ENCODE measurements around the gene CAMTA1.
A peak's percentile ranks its signal among the peaks of the same experiment; 100 is the strongest.
"Not testable (repeated sequence)": the region's sequence is repeated elsewhere in the genome, so short reads cannot be mapped to it uniquely, and the experiment has no call there.

The CAMTA1 gene

DNA sequence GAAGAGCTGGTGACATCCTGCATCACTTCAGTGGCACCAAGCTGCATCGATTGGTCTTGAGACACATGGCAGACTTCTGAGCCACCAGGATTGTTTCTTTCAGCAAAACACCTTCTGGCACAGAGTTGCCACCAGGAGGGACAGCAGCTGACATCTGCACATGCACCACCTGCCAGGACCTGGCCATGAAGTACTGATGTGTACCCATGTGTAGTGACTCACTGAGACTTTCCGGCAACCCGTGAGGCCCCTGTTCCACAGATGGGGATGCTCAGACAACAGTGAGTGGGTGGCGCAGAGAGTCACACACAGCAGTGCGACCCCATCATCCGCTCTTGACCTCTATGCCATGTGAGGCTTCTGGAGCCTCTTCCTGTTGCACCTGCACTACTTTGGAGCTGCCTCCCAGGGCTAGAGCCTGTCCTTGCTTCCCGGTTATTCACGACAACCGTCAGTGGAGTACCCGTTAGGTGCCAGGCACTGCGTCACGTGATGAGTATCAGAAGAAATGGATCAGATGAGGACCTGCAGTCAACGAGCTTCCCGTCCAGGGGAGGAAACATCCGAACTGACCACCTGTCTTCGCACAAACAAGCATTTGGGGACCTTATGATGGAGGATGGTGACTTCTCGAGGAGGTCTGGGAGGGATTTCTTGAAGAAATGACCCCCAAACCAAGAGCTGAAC, 905.4 kb downstream of the CAMTA1 start:
- no peak for DNase-seq (ENCODE audit: low read depth in 2 of 2)

DNA sequence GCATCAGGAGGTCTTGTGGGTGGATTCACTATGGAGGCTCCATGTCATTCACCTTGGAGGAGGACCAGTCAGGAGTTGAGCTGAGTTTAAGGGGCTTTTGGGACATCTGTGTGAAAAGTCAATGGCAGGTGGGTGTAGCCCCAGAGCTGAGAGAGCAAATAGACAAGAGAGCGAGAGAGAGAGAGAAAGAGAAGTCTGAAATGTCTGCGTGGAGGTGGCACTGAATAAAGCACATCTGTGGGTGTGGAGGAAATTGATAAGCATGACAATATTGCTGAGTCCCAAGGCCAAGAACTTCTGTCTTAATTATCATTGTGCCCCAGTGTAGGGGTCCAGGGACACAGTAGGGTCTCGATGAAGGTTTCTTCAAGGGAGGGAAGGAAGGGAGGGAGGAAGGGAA, 906.3 kb downstream of the CAMTA1 start:
- no peak for DNase-seq (ENCODE audit: low read depth in 2 of 2)

GRCh38 chr1:7692005-7692404, 906.8 kb downstream of the CAMTA1 start:
- no peak for DNase-seq (ENCODE audit: low read depth in 2 of 2)

- DNase-seq (ENCODE audit: low read depth in 2 of 2), result not testable (repeated sequence)
These were observed 907.8 kb downstream of the CAMTA1 start for GRCh38 chr1:7693037-7693436.

DNA sequence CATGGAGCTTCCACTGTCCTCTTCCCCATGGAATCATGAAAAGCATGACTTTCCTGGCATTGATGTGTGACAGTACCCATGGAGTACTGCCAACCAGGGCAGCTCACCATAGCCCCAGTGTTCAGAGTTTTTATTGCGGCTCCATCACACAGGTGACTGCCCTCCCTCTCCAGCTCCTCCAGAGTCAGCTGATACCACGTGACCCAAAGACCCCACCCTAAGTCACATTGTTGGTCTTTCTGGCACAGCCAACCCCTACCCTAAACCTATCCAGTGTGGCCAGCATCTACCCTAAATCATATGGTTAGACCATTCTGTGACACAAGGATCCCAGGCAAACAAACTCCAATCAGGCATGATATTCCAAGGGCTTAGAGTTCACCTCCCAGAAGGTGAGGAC, 908.4 kb downstream of the CAMTA1 start:
- no peak for DNase-seq (ENCODE audit: low read depth in 2 of 2)

- DNase-seq (ENCODE audit: low read depth in 2 of 2), result no peak
These were observed 909.6 kb downstream of the CAMTA1 start for GRCh38 chr1:7694600-7695496.

DNA sequence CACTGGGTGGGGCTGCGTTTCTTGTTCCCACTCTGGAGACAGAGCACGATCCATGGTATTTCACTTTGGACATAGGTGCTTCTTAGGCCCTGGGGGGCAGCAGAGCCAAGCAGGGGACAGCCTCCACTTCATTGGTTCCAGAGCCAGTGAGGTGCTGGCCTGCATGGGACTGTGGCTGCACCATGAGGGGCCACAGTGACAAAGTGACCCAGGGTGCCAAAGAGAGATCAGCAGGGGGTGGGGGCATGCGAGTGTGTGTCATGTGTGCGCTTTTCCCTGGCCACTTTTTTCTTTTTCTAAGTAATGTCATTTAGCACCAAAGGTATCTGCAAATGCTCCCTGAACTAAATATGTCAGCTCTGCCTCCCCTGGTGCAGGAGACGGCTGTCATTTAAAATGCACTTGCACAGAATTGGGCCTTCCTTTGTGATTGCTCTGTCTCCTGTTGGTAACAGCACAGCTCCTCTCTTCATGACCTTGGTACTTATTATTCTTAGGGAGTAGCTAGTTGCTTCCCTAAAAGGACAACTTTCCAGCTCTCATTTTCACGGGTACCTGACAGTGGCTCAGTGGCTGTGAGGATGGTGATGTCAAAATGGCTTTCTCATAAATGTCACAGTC, 910.4 kb downstream of the CAMTA1 start:
- no peak for DNase-seq (ENCODE audit: low read depth in 2 of 2)

DNA sequence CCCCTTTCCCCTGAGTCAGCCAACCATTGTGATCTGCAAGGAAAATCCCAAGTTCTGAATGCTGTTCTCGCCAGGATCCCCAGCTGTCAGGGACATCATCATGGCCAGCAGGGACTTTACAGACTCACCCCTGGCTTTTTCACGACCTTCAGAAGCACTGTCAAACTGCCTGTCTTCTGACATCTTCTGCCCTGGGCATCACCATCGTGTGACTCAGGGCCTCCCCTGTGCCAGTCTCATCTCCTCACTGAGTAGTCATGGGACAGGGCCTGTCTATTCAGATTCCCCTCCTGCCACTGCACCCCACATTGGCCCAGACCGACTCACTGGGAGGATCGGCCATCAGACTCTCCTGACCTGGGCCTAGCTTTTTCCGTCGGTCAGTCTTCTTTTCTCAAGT, 913.4 kb downstream of the CAMTA1 start:
- no peak for DNase-seq (ENCODE audit: low read depth in 2 of 2)

DNA sequence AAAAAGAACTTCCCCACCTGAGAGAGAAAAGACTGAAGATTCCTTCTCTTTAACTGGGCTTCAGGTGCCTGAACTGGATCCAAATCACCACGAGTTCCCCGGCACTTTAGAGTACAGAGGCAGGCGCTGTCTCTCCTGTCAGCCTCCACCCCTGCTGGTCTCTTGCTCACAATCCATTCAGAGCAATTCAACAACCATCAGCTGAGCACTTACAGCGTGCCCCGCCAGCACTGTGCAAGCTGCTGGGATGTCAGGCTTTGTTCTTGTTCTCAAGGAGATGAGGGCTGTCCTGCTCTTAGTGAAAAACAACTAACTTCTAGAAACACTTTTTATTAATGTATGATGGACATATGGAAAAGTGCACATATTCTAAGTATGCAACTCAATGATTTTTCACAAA, 917.1 kb downstream of the CAMTA1 start:
- no peak for DNase-seq (ENCODE audit: low read depth in 2 of 2)

DNA sequence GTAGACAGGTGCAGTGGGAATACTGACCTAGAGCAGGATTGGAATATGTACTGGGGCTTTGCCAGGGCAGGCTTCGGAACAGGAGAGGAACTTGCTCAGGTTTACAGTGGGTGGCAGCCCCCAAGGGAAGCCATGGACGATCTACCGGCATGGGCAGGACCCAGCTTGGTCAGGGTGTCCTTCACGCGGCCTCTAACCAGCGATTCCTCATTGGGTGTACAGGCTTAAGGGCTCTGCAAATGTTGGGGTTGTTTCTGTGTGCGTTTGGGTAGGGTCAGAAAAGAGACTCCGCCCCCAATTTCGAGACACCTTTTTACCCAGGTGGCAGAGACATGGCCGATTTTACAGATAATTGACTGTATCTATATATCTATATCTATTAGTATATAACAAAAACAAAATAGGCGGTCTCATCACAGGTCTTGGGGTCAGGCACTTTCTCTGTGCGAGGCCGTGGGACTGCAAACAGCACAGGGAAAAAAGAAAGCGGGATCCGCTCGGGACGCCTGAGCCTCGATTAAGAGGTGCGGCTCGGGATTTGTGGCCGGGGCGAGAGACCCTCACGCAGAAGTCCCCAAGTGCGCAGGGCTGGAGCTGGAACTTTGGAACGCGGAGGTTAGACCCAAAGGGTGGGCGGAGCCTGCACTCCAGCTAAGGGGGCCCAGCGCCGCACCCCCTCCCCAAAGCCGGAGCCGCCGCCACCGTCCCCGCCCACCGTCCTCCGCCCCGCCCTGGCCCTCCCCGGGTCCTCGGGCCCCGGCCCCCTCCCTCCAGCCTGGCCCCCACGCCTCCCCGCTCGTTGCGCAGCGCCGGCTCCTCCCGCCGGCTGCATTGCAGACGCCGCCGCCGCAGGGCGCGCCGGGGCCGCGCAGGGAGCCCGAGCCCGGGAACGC, 918.3 kb downstream of the CAMTA1 start:
- no peak for DNase-seq (ENCODE audit: low read depth in 2 of 2)

GRCh38 chr1:7704214-7705047, 919.2 kb downstream of the CAMTA1 start:
- peak; percentile 74 to 77 for DNase-seq (ENCODE audit: low read depth in 2 of 2)

- no peak for DNase-seq (ENCODE audit: low read depth in 2 of 2)
These were observed 920.0 kb downstream of the CAMTA1 start for GRCh38 chr1:7705048-7705907.

GRCh38 chr1:7705908-7706216, 920.6 kb downstream of the CAMTA1 start:
- DNase-seq (ENCODE audit: low read depth in 2 of 2), result no peak

DNA sequence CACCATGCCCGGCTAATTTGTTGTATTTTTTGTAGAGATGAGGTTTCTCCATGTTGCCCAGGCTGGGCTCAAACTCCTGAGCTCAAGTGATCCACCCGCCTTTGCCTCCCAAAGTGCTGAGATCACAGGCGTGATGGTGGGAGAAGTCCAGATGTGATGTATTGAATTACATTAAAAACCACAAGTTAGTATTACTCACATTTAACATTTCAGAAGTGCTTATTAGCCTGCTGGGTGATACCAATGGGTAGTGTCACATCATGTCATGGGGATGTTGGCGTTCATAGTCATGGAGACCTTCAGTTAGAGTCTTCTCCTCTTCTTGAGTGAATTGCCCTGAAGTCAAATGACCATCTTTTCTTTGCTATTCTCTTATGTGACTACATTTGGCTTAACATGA, 922.3 kb downstream of the CAMTA1 start:
- DNase-seq (ENCODE audit: low read depth in 2 of 2), result no peak

DNA sequence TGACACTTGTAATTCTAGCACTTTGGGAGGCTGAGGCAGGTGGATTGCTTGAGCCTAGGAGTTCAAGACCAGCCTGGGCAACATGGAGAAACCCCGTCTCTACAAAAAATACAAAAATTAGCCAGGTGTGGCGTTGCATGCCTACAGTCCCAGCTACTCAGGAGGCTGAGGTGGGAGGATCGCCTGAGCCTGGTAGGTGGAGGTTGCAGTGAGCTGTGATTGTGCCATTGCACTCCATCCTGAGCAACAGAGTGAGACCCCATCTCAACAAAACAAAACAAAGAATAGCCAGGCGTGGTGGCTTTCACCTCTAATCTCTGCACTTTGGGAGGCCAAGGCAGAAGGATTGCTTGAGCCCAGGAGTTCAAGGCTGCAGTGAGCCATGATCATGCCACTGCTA, 922.8 kb downstream of the CAMTA1 start:
- not testable (repeated sequence) for DNase-seq (ENCODE audit: low read depth in 2 of 2)

DNA sequence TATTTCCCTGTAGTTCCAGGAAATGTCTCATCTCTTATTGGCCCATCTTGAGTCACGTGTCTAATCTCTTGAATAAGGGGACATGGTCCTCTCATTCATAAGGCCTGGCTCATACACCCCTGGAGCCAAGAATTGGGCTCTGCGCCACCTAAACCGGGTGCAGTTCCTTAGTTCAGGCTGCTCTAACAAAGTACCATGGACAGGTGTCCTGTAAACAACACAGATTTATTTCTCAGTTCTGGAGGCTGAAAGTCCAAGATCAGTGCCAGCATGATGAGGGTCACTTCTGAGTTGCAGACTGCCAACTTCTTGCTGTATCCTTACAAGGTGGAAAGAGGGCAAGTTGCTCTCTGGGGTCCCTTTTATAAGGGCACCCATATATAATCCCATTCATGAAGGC, 925.6 kb downstream of the CAMTA1 start:
- DNase-seq (ENCODE audit: low read depth in 2 of 2), result no peak

- DNase-seq (ENCODE audit: low read depth in 2 of 2), result no peak
These were observed 927.6 kb downstream of the CAMTA1 start for GRCh38 chr1:7712731-7713323.

DNA sequence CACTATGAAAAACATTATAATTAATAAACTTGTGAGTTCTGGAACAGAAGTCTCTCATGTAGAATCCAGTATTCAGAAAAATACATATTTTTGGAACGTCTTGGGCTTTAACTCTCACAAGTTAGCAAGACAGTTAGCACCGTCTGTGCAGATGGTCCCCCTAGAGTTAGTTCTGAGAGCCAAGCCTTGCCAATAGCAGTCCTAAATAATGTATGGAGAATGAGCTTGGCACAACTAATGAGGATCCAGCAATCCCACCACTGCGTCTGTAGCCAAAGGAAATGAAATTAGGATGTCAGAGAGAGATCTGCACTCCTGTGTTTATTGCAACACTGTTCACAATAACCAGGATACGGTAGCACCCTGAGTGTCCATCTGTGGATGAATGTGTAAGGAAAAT, 931.3 kb downstream of the CAMTA1 start:
- no peak for DNase-seq (ENCODE audit: low read depth in 2 of 2)

GRCh38 chr1:7717748-7718368, 932.6 kb downstream of the CAMTA1 start:
- DNase-seq (ENCODE audit: low read depth in 2 of 2), result no peak
